ENCODE results near the gene LAPTM5.

Gene LAPTM5

DNA sequence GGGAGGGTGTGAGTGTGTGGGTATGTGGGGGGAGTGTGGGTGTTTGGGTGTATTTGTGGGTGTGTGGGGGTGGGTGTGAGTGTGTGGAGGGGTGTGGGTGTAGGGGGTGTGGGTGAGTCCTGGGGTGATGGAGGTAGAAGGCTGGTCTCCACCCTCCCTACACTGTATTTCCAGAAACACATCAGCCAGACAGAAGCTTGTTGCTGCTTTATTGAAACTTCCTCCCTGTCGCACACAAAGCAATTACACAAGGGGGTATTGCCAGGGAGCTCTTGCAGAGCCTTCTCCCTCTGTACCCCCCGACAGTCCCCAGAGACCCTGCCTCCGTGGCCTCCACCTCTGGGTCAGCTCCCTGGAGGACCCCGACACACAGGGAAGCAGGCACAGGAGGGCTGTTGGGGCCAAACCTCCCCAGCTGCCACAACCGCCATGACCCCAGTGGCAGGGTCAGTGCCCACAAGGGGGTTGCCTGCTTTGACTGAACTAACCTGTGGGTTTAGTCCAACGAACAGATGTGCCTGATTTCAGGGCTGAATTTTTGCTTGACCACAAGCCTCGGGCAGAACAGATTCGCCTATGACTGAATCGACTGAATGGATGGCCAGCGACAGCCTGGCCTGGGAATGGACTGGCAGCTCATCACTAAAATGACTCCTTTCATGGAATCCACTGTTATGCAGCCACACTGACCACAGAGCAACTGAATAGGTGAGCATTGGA lies 25.1 kb downstream of the LAPTM5 start:
- no peak overlapping the region for H3K4me3 ChIP-seq (ENCODE audit: low read depth, low read length)
- peak; percentile 69 for DNase-seq (ENCODE audit: low read depth)
- TF ChIP-seq, protein P1, sequence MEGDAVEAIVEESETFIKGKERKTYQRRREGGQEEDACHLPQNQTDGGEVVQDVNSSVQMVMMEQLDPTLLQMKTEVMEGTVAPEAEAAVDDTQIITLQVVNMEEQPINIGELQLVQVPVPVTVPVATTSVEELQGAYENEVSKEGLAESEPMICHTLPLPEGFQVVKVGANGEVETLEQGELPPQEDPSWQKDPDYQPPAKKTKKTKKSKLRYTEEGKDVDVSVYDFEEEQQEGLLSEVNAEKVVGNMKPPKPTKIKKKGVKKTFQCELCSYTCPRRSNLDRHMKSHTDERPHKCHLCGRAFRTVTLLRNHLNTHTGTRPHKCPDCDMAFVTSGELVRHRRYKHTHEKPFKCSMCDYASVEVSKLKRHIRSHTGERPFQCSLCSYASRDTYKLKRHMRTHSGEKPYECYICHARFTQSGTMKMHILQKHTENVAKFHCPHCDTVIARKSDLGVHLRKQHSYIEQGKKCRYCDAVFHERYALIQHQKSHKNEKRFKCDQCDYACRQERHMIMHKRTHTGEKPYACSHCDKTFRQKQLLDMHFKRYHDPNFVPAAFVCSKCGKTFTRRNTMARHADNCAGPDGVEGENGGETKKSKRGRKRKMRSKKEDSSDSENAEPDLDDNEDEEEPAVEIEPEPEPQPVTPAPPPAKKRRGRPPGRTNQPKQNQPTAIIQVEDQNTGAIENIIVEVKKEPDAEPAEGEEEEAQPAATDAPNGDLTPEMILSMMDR (IDR thresholded peaks at IDR 0.05; ENCODE audit: insufficient read depth, low read depth, low read length, missing control alignments) = no peak

DNA sequence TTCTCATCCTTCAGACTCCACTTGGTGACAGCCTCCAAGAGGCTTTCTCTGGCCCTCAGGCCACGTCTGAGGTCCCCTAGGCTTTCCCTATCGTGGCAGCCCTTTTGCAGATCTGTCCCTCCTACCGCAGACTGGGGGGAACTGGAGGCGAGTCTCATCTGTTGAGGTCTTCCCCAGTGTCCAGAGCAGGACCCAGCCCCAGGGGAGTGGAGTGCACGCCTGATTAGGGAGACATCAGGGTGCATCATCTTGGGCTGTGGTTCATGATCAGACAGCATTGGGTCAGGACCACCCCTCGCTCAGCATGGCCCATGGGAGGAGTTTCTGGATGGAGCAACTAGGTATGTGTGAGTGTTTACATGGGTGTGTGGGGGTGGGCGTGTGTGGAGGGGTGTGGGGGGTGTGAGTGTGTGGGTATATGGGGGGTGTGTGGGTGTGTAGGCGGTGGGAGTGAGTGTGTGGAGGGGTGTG lies 25.7 kb downstream of the LAPTM5 start:
- no peak overlapping the region for H3K4me3 ChIP-seq (ENCODE audit: low read depth, low read length)
- DNase-seq (ENCODE audit: low read depth) = no peak
- TF ChIP-seq, protein P1 (IDR thresholded peaks at IDR 0.05; ENCODE audit: insufficient read depth, low read depth, low read length, missing control alignments) = no peak

DNA sequence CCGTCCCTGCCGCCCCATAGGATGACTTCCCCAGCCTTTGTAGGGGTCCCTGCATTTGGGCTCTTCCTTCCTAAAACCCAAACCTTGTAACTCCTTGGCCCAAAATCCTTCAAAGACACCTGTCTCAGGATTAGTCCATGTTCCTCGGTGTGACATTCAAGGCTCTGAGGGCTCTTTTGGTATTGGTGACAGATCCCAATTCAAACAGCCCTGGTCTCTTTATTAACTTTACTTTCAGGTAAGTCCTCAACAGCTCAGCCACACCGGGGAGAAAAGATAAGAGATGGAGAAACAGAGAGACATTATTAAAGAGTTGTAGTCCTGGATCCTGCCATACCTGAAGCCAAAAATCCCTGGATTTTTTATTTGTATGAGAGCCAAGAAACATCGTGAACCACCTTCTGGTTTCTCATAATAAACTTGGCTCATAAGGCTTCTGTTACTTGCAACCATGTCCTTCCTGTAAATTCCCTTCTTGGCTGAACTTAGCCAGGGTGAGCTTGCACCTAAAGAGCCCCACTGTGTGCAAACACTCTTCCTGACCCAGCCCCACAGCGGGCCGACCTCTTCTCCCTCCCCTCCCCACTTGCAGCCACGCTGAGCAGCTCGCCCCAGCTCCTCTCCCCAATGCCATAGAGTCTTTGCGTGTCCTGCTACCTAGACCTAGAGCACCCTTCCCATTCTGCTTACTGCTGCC lies 26.3 kb downstream of the LAPTM5 start:
- no peak overlapping the region for H3K4me3 ChIP-seq (ENCODE audit: low read depth, low read length)
- TF ChIP-seq, protein P1 (IDR thresholded peaks at IDR 0.05; ENCODE audit: insufficient read depth, low read depth, low read length, missing control alignments) = no peak
- DNase-seq (ENCODE audit: low read depth) = no peak

DNA sequence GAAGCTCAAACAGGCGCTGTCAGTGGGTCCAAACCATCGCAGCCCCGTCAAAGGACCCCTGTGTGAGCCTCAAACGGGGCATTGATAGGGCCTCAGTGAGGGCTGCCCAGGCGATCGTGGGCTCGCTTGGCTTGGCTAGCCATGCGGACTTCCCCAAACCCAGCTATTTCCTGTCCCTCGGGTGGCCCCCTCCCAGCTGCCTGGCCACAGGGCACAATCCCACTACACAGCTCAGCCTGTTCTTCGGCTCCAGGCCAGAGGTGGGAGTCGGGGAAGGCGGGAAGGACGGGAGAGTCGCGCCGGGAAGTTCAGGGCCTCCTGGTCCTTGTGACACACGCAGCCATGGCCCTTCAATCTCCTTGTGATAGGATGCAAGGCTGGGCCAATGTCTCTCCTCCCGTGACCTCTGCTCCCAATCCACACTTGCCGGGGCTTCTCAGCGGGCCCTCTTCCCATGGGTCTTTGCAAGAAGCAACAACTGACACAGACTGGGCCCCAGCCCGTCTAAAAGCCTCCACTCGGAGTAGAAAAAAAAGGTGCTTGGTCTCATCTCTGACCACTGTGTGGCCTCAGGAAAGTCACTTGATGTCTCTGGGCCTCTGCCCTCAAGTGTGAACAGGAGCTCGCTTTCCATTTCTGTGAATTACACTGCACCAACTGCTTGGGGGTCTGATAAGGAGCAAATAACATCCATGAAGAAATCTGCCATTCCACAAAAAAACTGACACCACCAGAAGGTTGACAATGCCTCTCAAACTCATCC lies 27.0 kb downstream of the LAPTM5 start:
- TF ChIP-seq, protein P1 (IDR thresholded peaks at IDR 0.05; ENCODE audit: insufficient read depth, low read depth, low read length, missing control alignments) = no peak
- DNase-seq (ENCODE audit: low read depth) = peak; percentile 68
- H3K4me3 ChIP-seq (ENCODE audit: low read depth, low read length) = no peak overlapping the region

DNA sequence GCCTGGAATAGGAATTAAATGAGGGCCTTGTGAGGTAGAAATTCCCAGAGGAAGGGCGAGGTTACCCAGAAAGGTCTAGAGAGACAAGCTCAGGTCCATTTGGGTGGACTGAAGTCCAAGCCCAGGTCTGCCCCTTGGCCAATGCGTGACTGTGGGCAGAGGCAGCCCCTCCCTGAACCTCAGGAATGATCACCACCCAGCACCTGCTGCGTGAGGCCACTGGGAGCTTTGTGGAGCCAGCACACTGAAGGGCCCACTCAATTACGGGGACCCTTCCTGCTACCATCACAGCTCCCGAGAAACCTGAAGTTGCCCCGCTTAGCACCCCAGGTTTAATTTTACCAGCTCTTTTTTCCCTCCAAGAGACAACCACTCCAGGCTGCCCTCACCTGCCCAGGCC lies 27.7 kb downstream of the LAPTM5 start:
- DNase-seq (ENCODE audit: low read depth) = no peak
- TF ChIP-seq, protein P1 (IDR thresholded peaks at IDR 0.05; ENCODE audit: insufficient read depth, low read depth, low read length, missing control alignments) = no peak
- no peak overlapping the region for H3K4me3 ChIP-seq (ENCODE audit: low read depth, low read length)

DNA sequence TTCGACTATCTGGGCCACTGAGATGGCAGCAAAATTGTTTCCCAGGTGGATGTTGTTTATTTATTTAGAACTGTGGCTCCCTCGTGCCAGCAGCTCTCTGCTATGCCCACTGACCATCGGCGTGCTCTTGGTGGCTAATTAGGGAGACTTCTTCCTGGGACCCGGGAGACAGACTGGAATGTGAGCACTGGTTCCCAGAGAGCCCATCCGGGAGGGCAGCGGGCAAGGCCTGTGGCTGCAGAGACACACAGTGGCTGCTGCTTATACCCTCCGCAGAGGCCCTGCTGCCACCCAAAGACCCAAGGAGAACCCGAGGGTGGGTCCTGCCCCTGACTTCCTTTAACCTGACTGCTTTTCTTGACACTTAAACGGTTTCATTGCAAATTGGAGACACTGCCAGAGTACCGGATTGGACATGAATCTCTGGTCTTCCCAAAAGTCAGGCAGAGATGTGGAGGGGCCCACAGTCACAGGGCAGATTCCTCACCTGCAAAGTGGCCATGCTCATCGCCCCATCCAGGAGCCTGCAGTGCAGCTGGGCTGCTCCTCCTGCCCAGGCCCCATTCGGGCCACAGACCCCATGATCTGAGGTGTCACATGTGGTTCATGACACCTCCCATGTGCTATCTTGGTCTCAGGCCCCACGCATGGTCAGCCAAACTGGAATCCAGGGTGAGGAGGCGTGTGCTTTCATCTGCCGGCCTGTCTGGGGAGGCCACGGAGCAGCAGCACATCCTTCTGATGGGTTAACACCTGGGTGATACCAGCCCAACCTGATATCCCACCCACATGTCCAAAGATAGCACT lies 28.5 kb downstream of the LAPTM5 start:
- no peak for DNase-seq (ENCODE audit: low read depth)
- TF ChIP-seq, protein P1 (IDR thresholded peaks at IDR 0.05; ENCODE audit: insufficient read depth, low read depth, low read length, missing control alignments) = no peak
- H3K4me3 ChIP-seq (ENCODE audit: low read depth, low read length) = no peak overlapping the region

Data from GM12865 (cell line).